Endodermal cell (in vitro differentiated cells): Measurements from ENCODE around the gene OPCML. TPM values are rescaled to one million over a fixed set of nuclear protein-coding genes. Genes with fewer than 3 reads are reported as not detected.

ENCODE experiments used
- DNase-seq: peaks from one replicate; pipeline ENCODE4 v3.0.0-alpha.2; 2017
- H3K27ac ChIP-seq: 2 replicates; pipeline ENCODE4 v1.5.1; 2013; ENCODE audit warnings: mild to moderate bottlenecking, low read depth, low read length, moderate library complexity
- H3K27me3 ChIP-seq: 2 replicates; pipeline ENCODE4 v1.6.1; 2013; ENCODE audit warnings: mild to moderate bottlenecking, low read length, moderate library complexity; ENCODE audit not compliant: insufficient read depth, control insufficient read depth, poor library complexity, severe bottlenecking
- H3K36me3 ChIP-seq: 2 replicates; pipeline ENCODE4 v1.7.0; 2013; ENCODE audit warnings: mild to moderate bottlenecking, low read length, moderate library complexity; ENCODE audit not compliant: control insufficient read depth, insufficient read depth
- H3K4me1 ChIP-seq: one replicate; pipeline ENCODE4 v1.7.0; 2013; ENCODE audit warnings: low read length; ENCODE audit not compliant: control insufficient read depth, insufficient read depth
- H3K4me3 ChIP-seq: 2 replicates; pipeline ENCODE4 v1.5.1; 2013; ENCODE audit warnings: mild to moderate bottlenecking, low read length, moderate library complexity
- H3K9ac ChIP-seq: 2 replicates; pipeline ENCODE4 v1.6.1; 2013; ENCODE audit warnings: mild to moderate bottlenecking, low read length, moderate library complexity; ENCODE audit not compliant: poor library complexity, severe bottlenecking; ENCODE audit errors: extremely low read depth
- H3K9me3 ChIP-seq: 2 replicates; pipeline ENCODE4 v1.6.1; 2013; ENCODE audit warnings: mild to moderate bottlenecking, low read length, moderate library complexity; ENCODE audit not compliant: control insufficient read depth
- H3K27ac Mint-ChIP-seq: 2 replicates; pipeline ENCODE4 v1.8.0; 2020; ENCODE audit warnings: mixed read lengths
- H3K27me3 Mint-ChIP-seq: 2 replicates; pipeline ENCODE4 v1.8.0; 2021; ENCODE audit warnings: mild to moderate bottlenecking, mixed read lengths; ENCODE audit not compliant: insufficient read depth
- H3K36me3 Mint-ChIP-seq: 2 replicates; pipeline ENCODE4 v1.8.0; 2020; ENCODE audit warnings: low read depth, mixed read lengths
- H3K4me1 Mint-ChIP-seq: 2 replicates; pipeline ENCODE4 v1.8.0; 2020; ENCODE audit warnings: mixed read lengths
- H3K4me3 Mint-ChIP-seq: 2 replicates; pipeline ENCODE4 v1.8.0; 2020; ENCODE audit warnings: mild to moderate bottlenecking, moderate library complexity, mixed read lengths
- H3K9me3 Mint-ChIP-seq: 2 replicates; pipeline ENCODE4 v1.8.0; 2020; ENCODE audit warnings: mild to moderate bottlenecking, mixed read lengths
- CTCF ChIP-seq: fragments of 200-600 bp; sonication (generic); conservative IDR thresholded peaks from 2 replicates; pipeline ENCODE4 v1.5.0; 2021; ENCODE audit warnings: antibody characterized with exemption, mild to moderate bottlenecking
- WGBS, 2 experiments: methylation state at CpG; one replicate each; pipeline versions ENCODE4 v1.1.5 to v1.1.7; 2013; ENCODE audit warnings: missing lambda C conversion rate in 2 of 2, mixed read lengths in 1 of 2; ENCODE audit not compliant: insufficient coverage in 1 of 2, insufficient read length in 1 of 2; 5-methylcytosine and 5-hydroxymethylcytosine counted together
- total RNA-seq, 2 donors: library from RNA; stranded (reverse); fragmentation: NEBNext Ultra II Directional in 1 of 2; extraction: Animal tissue kit (Norgen Biotek cat#: 25700) in 1 of 2; gene quantifications; 2 replicates in 1 of 2; 3 replicates in 1 of 2; pipeline ENCODE4 v1.2.1, GENCODE V29; 2021

Gene OPCML
- total RNA-seq, 2 donors from 2014 or later, result 0.49 to 0.86 TPM

- Mint-ChIP-seq H3K36me3 (no peaks in the 10 kb centered on the region), H3K27me3 (no peaks in the 10 kb centered on the region), H3K9me3 (no peaks in the 10 kb centered on the region), H3K4me1 (peaks cover 9% of the 10 kb centered on the region), H3K4me3 (no peak overlapping the region), H3K27ac (no peak overlapping the region)
- Histone ChIP-seq H3K36me3 (no peaks in the 10 kb centered on the region), H3K9ac (no peak overlapping the region), H3K9me3 (no peaks in the 10 kb centered on the region), H3K4me1 (no peaks in the 10 kb centered on the region), H3K4me3 (no peak overlapping the region), H3K27me3 (no peaks in the 10 kb centered on the region), H3K27ac (no peak overlapping the region)
- no peak for TF ChIP-seq CTCF
- no peak for DNase-seq
- WGBS, 2 experiments, result 94% methylated on average over 1 of the region's 1 CpG; no CpG with 5 or more reads in 1 of the 2 experiments
Measured at GRCh38 chr11:133425245-133425644, 107.1 kb downstream of the OPCML start.

- H3K27ac Mint-ChIP-seq, result no peak overlapping the region
- no peak overlapping the region for H3K4me3 Mint-ChIP-seq
- peaks cover 11% of the 10 kb centered on the region for H3K9me3 ChIP-seq
- no peaks in the 10 kb centered on the region for H3K27me3 ChIP-seq
- no peak overlapping the region for H3K4me3 ChIP-seq
- no peak for DNase-seq
- H3K36me3 ChIP-seq, result no peaks in the 10 kb centered on the region
- H3K36me3 Mint-ChIP-seq, result peaks cover 5% of the 10 kb centered on the region
- H3K4me1 ChIP-seq, result no peaks in the 10 kb centered on the region
- H3K4me1 Mint-ChIP-seq, result peaks cover 33% of the 10 kb centered on the region
- no peak overlapping the region for H3K27ac ChIP-seq
- H3K9me3 Mint-ChIP-seq, result peaks cover 6% of the 10 kb centered on the region
- TF ChIP-seq CTCF, result no peak
- H3K9ac ChIP-seq, result no peak overlapping the region
- H3K27me3 Mint-ChIP-seq, result peaks cover 4% of the 10 kb centered on the region
Measured at GRCh38 chr11:133418218-133418617, 114.1 kb downstream of the OPCML start.

GRCh38 chr11:133414506-133414905, 117.8 kb downstream of the OPCML start:
- Histone ChIP-seq H3K4me1 (no peaks in the 10 kb centered on the region), H3K27ac (no peak overlapping the region), H3K36me3 (no peaks in the 10 kb centered on the region), H3K4me3 (no peak overlapping the region), H3K9me3 (peaks cover 9% of the 10 kb centered on the region), H3K9ac (no peak overlapping the region), H3K27me3 (no peaks in the 10 kb centered on the region)
- H3K36me3 Mint-ChIP-seq, result peaks cover 5% of the 10 kb centered on the region
- peaks cover 25% of the 10 kb centered on the region for H3K4me1 Mint-ChIP-seq
- TF ChIP-seq CTCF, result no peak
- peaks cover 4% of the 10 kb centered on the region for H3K27me3 Mint-ChIP-seq
- DNase-seq, result no peak
- H3K9me3 Mint-ChIP-seq, result peaks cover 6% of the 10 kb centered on the region
- WGBS, 2 experiments, result 80 to 82% methylated on average over 1 to 6 of the region's 6 CpGs
- no peak overlapping the region for H3K4me3 Mint-ChIP-seq
- H3K27ac Mint-ChIP-seq, result no peak overlapping the region
